HG03025 (cell line): ENCODE data around the gene CERS2.

Experiments
- ATAC-seq: cut with Tn5 transposase; IDR thresholded peaks from one replicate; pipeline ENCODE4 v1.9.1; 2021; ENCODE audit warnings: mild to moderate bottlenecking, moderate library complexity; ENCODE audit not compliant: unreplicated experiment, low FRiP score

CERS2 gene

GRCh38 chr1:150922519-150922975 lies 52.1 kb downstream of the CERS2 start:
- peak; percentile 43 for ATAC-seq

- ATAC-seq = no peak
Measured at GRCh38 chr1:150917387-150917786, 57.2 kb downstream of the CERS2 start.
